Tibial nerve (tissue), 4 donors: ENCODE results near the gene MCF2L. TPM values are rescaled to one million over a fixed set of nuclear protein-coding genes. Genes with fewer than 3 reads are reported as not detected.
"Not testable (repeated sequence)": the region's sequence is repeated elsewhere in the genome, so short reads cannot be mapped to it uniquely, and the experiment has no call there.

Source experiments
- DNase-seq, 2 donors: peaks; one replicate each; pipeline ENCODE4 v3.0.0-alpha.2; 2019; ENCODE audit warnings: low spot score in 2 of 2
- H3K27ac ChIP-seq, 4 donors: fragments of 200-600 bp; sonication (generic) in 3 of 4; one replicate each; pipeline ENCODE4 v1.5.1; 2017 to 2019; ENCODE audit warnings: mild to moderate bottlenecking in 1 of 4
- H3K27me3 ChIP-seq, 2 donors: fragments of 200-600 bp; sonication (generic) in 1 of 2; one replicate each; pipeline versions ENCODE4 v1.5.1 to v1.6.0; 2017 to 2019
- H3K36me3 ChIP-seq, 3 donors: fragments of 200-600 bp; sonication (generic); one replicate each; pipeline ENCODE4 v1.5.1; 2018 to 2019
- H3K4me1 ChIP-seq, 4 donors: fragments of 200-600 bp; sonication (generic) in 3 of 4; one replicate each; pipeline ENCODE4 v1.5.1; 2017 to 2019
- H3K4me3 ChIP-seq, 4 donors: fragments of 200-600 bp; sonication (generic) in 3 of 4; one replicate each; pipeline ENCODE4 v1.5.1; 2017 to 2019; ENCODE audit warnings: mild to moderate bottlenecking in 1 of 4, moderate library complexity in 1 of 4
- H3K9me3 ChIP-seq, 4 donors: fragments of 200-600 bp; sonication (generic) in 3 of 4; one replicate each; pipeline ENCODE4 v1.5.1; 2017 to 2019
- EP300 ChIP-seq, 2 donors: sonication (generic); formaldehyde crosslinking; IDR thresholded peaks; one replicate each; pipeline ENCODE4 v1.6.1; 2017; ENCODE audit warnings: antibody characterized with exemption in 2 of 2, mild to moderate bottlenecking in 1 of 2
- POLR2A ChIP-seq, 2 donors: fragments of 450-650 bp; IDR thresholded peaks; one replicate each; pipeline ENCODE4 v1.6.1; 2017; ENCODE audit warnings: antibody characterized with exemption in 2 of 2, mild to moderate bottlenecking in 2 of 2, moderate library complexity in 2 of 2
- WGBS, 2 donors: methylation state at CpG; one replicate each; pipeline ENCODE4 v1.1.5; 2018; 5-methylcytosine and 5-hydroxymethylcytosine counted together
- total RNA-seq, 4 donors: library from RNA; depleted of rRNA; stranded (reverse); fragments of >200 nt; gene quantifications; one replicate each; pipeline ENCODE4 v1.1.0, GENCODE V29; 2016
- TF ChIP-seq, protein P1 (sequence below), 5 experiments: fragments of 200-600 bp in 3 of 5; fragments of 450-650 bp in 2 of 5; sonication (generic) in 3 of 5; IDR thresholded peaks; one replicate each; pipeline ENCODE4 v1.5.1; 2016 to 2019; ENCODE audit warnings: antibody characterized with exemption in 5 of 5, mild to moderate bottlenecking in 3 of 5, moderate library complexity in 2 of 5

Gene MCF2L
- total RNA-seq, 4 donors from 2014 or later: 30.1 to 82.6 (median 45.3) TPM

DNA sequence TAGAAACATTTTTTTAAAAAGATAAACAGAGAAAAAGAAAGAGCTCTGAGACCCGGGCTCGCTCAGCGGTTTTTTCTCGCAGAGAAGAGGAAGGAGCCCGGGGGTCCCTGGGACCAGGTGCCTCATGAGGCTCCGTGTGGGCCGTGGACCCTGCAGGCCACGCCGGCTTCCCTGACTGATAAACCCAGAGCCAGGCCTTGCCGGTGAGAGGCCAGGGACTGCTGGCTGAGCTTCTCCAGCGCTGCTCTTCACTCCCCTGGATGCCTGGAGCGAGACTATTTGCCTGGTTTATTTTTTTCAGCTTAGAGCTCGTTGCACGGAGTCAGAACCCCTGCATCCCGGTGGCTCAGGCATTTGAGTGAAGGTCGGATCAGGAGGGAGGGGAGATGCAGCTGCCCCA, 83.2 kb downstream of the MCF2L start:
- no peak overlapping the region for H3K4me3 ChIP-seq
- no peak for DNase-seq

DNA sequence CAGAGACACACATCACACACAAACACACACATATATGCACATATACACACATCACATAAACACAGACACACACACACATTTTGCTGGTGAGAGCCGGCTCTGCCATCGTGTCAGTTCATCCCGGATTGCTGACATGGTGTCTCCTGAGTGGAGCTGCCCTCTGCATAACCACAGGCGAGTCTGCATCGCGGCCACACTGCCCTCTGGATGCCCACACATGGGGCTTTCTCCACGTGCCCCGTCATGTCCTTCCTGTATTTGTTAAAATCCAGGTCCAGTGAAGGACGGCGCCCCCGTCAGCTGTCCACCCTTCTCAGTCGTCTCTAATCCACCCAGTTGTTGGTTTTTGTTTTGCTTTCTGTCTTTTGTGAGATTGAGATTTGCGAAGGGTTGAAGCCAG, 84.0 kb downstream of the MCF2L start:
- H3K4me1 ChIP-seq: peaks cover 0 to 6% (median 0%) of the 10 kb centered on the region in 4 donors
- no peak overlapping the region for H3K27ac ChIP-seq
- H3K27me3 ChIP-seq: peaks cover 0 to 36% of the 10 kb centered on the region in 2 donors
- H3K36me3 ChIP-seq: no peaks in the 10 kb centered on the region
- 89 to 90% methylated on average over 10 to 13 of the region's 13 CpGs for WGBS, 2 donors
- no peak for DNase-seq
- H3K9me3 ChIP-seq: peaks cover 0 to 10% (median 0%) of the 10 kb centered on the region in 4 donors
- TF ChIP-seq EP300 (IDR thresholded peaks at IDR 0.05): no peak
- H3K4me3 ChIP-seq: no peak overlapping the region

More for the DNA sequence above, 83.2 kb downstream of the MCF2L start:
- no peak overlapping the region for H3K27ac ChIP-seq
- H3K4me1 ChIP-seq: peaks cover 0 to 6% (median 0%) of the 10 kb centered on the region in 4 donors
- peaks cover 0 to 3% (median 0%) of the 10 kb centered on the region in 4 donors for H3K9me3 ChIP-seq
- no peaks in the 10 kb centered on the region for H3K36me3 ChIP-seq
- TF ChIP-seq EP300 (IDR thresholded peaks at IDR 0.05): no peak
- no peak for TF ChIP-seq POLR2A (IDR thresholded peaks at IDR 0.05)
- TF ChIP-seq, protein P1, sequence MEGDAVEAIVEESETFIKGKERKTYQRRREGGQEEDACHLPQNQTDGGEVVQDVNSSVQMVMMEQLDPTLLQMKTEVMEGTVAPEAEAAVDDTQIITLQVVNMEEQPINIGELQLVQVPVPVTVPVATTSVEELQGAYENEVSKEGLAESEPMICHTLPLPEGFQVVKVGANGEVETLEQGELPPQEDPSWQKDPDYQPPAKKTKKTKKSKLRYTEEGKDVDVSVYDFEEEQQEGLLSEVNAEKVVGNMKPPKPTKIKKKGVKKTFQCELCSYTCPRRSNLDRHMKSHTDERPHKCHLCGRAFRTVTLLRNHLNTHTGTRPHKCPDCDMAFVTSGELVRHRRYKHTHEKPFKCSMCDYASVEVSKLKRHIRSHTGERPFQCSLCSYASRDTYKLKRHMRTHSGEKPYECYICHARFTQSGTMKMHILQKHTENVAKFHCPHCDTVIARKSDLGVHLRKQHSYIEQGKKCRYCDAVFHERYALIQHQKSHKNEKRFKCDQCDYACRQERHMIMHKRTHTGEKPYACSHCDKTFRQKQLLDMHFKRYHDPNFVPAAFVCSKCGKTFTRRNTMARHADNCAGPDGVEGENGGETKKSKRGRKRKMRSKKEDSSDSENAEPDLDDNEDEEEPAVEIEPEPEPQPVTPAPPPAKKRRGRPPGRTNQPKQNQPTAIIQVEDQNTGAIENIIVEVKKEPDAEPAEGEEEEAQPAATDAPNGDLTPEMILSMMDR (IDR thresholded peaks at IDR 0.05): no peak
- WGBS, 2 donors: 73 to 78% methylated on average over 13 to 16 of the region's 16 CpGs
- H3K27me3 ChIP-seq: peaks cover 0 to 36% of the 10 kb centered on the region in 2 donors

DNA sequence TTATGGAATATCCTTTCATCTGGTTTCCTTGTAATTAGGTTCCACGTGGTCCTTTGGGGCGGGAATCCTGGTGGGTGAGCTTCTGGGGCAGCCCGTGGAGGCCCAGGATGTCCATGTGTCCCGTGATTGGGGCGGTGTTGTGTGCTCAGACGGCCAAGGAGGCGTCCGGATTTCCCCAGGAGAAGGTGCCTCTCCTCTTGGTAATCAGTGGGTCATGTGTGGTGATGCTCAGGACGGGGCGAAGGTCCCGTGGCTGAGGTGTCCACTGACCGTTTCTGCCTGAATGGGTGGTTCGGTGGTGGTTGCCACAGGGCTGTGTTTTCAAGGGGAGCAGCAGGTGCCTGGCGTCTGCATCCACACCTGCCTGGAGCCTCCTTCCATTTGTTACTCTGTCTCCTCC, 84.4 kb downstream of the MCF2L start:
- TF ChIP-seq EP300 (IDR thresholded peaks at IDR 0.05): no peak
- no peak for TF ChIP-seq POLR2A (IDR thresholded peaks at IDR 0.05)
- TF ChIP-seq, protein P1 (IDR thresholded peaks at IDR 0.05): no peak
- peaks cover 0 to 14% (median 0%) of the 10 kb centered on the region in 4 donors for H3K9me3 ChIP-seq

DNA sequence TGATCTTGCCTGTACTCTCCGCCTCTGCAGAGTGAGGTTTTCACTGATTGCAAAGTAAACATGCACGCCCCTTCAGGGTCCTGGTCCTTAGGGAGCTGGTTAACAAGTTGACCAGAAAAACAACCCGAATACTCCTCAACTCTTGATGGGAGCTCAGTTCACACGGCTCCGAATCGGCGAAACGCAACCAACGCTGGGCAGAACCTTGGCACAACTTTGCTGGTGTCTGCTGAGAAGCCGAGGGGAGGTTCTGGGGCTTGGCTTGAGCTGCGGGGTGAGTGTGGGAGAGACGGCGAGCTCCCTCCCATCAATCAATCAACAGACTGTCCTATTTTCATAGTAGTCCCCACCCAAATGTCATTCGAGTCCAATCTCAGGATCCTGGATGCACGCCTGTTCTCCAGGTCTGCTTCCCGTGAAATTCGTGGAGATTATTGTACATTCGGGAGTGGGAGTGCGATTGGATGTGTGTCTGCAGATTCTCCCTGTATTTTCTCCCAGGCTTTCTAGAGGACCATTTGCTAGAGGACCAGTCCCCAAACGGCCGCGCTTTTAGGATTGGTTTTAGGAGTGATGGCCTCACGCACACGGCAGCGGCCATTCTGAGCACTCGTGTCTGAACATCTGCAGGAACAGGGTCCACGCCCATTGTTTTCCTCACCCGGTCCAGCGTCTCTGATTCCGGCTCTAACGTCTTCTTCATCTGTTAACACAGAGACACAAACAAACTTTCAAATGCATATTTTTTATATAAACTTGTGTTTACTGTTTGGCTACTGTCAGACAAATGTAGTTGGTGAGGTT, 85.0 kb downstream of the MCF2L start:
- Histone ChIP-seq H3K36me3 (no peaks in the 10 kb centered on the region), H3K9me3 (peaks cover 0 to 21% (median 0%) of the 10 kb centered on the region in 4 donors), H3K27me3 (peaks cover 0 to 36% of the 10 kb centered on the region in 2 donors), H3K4me3 (no peak overlapping the region), H3K27ac (no peak overlapping the region), H3K4me1 (peaks cover 0 to 6% (median 0%) of the 10 kb centered on the region in 4 donors)
- no peak for DNase-seq
- 80% methylated on average over 31 of the region's 31 CpGs for WGBS, 2 donors
- no peak for TF ChIP-seq POLR2A (IDR thresholded peaks at IDR 0.05)
- TF ChIP-seq EP300 (IDR thresholded peaks at IDR 0.05): no peak
- TF ChIP-seq, protein P1 (IDR thresholded peaks at IDR 0.05): no peak

More for the DNA sequence above, 84.4 kb downstream of the MCF2L start:
- Histone ChIP-seq H3K36me3 (no peaks in the 10 kb centered on the region), H3K27ac (no peak overlapping the region), H3K27me3 (peaks cover 0 to 36% of the 10 kb centered on the region in 2 donors), H3K4me1 (peaks cover 0 to 6% (median 0%) of the 10 kb centered on the region in 4 donors), H3K4me3 (no peak overlapping the region)
- 85% methylated on average over 11 to 14 of the region's 14 CpGs for WGBS, 2 donors
- DNase-seq: no peak

DNA sequence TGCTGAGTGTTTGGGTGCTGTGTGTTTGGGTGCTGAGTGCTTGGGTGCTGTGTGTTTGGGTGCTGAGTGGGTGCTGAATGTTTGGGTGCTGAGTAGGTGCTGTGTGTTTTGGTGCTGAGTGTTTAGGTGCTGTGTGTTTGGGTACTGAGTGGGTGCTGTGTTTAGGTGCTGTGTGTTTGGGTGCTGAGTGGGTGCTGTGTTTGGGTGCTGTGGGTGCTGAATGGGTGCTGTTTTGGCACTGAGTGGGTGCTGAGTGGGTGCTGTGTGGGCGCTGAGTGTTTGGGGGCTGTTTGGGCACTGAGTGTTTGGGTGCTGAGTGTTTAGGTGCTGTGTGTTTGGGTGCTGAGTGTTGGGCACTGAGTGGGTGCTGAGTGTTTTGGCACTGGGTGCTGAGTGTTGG, 88.1 kb downstream of the MCF2L start:
- WGBS, 2 donors: 100% methylated on average over 1 of the region's 1 CpG
- Histone ChIP-seq H3K9me3 (peaks cover 0 to 22% (median 0%) of the 10 kb centered on the region in 4 donors), H3K27ac (no peak overlapping the region), H3K36me3 (no peaks in the 10 kb centered on the region), H3K4me1 (no peaks in the 10 kb centered on the region), H3K27me3 (peaks cover 0 to 22% of the 10 kb centered on the region in 2 donors), H3K4me3 (no peak overlapping the region)
- TF ChIP-seq POLR2A (IDR thresholded peaks at IDR 0.05): no peak
- TF ChIP-seq, protein P1 (IDR thresholded peaks at IDR 0.05): no peak
- TF ChIP-seq EP300 (IDR thresholded peaks at IDR 0.05): no peak
- DNase-seq: no peak

DNA sequence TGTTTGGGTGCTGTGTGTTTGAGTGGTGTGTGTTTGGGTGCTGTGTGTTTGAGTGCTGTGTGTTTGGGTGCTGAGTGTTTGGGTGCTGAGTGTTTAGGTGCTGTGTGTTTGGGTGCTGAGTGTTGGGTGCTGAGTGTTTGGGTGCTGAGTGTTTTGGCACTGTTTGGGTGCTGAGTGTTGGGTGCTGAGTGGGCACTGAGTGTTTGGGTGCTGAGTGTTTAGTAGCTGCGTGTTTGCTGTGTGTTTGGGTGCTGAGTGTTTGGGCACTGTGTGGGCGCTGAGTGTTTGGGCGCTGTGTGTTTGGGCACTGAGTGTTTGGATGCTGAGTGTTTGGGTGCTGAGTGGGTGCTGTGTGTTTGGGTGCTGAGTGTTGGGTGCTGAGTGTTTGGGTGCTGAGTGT, 88.5 kb downstream of the MCF2L start:
- H3K4me3 ChIP-seq: not testable (repeated sequence)

More for the DNA sequence above, 88.5 kb downstream of the MCF2L start:
- not testable (repeated sequence) for H3K27ac ChIP-seq, H3K36me3 ChIP-seq, H3K4me1 ChIP-seq, DNase-seq
- 94 to 100% methylated on average over 3 of the region's 3 CpGs for WGBS, 2 donors
- H3K27me3 ChIP-seq: peaks cover 0 to 18% of the 10 kb centered on the region in 2 donors
- peaks cover 0 to 22% (median 0%) of the 10 kb centered on the region in 4 donors for H3K9me3 ChIP-seq
